H1 (cell line): Measurements from ENCODE around the gene CTNNA3. TPM values are rescaled to one million over a fixed set of nuclear protein-coding genes. Genes with fewer than 3 reads are reported as not detected.

ENCODE experiments used
- CTCF ChIA-PET: fragments of 300-600 bp; sonication (Branson Sonifier 250); formaldehyde crosslinking; loops from one replicate; lab custom pipeline; 2021; ENCODE audit not compliant: partially characterized antibody; lab: Charles Lee
- POLR2A ChIA-PET: fragments of 300-600 bp; sonication (Branson Sonifier 250); formaldehyde crosslinking; loops from one replicate; lab custom pipeline; 2021; ENCODE audit warnings: inconsistent platforms; ENCODE audit not compliant: partially characterized antibody; lab: Charles Lee
- DNase-seq, 2 experiments: peaks; one replicate each; pipeline versions ENCODE4 v3.0.0 to v3.0.0-alpha.2; 2010 to 2022; ENCODE audit warnings: low spot score in 2 of 2, low read depth in 1 of 2, mixed read lengths in 1 of 2
- FAIRE-seq: peaks from 2 replicates; lab custom pipeline; 2011; peaks lifted over from hg19 to GRCh38; lab: Jason Lieb, UNC
- H2AFZ ChIP-seq: 2 replicates; pipeline ENCODE4 v1.8.1; 2012; ENCODE audit warnings: low read length, inconsistent platforms
- H2AK5ac ChIP-seq: 2 replicates; pipeline ENCODE4 v1.6.1; 2013; ENCODE audit warnings: low read depth, low read length
- H2BK120ac ChIP-seq: replicated peaks from 2 replicates; pipeline ENCODE3; 2013; ENCODE audit warnings: low read depth, low read length, inconsistent platforms
- H2BK12ac ChIP-seq: 2 replicates; pipeline ENCODE4 v1.6.1; 2013; ENCODE audit warnings: low read depth, low read length
- H2BK15ac ChIP-seq: 2 replicates; pipeline ENCODE4 v1.6.1; 2013; ENCODE audit warnings: low read length
- H2BK20ac ChIP-seq: 2 replicates; pipeline ENCODE4 v1.6.1; 2013; ENCODE audit warnings: low read length
- H2BK5ac ChIP-seq: 2 replicates; pipeline ENCODE4 v1.6.1; 2013; ENCODE audit warnings: low read depth, low read length
- H3K14ac ChIP-seq: 2 replicates; pipeline ENCODE4 v1.6.1; 2013; ENCODE audit warnings: inconsistent platforms; ENCODE audit not compliant: insufficient read length
- H3K18ac ChIP-seq: 2 replicates; pipeline ENCODE4 v1.6.1; 2013; ENCODE audit warnings: low read length; ENCODE audit errors: extremely low read depth
- H3K23ac ChIP-seq: 2 replicates; pipeline ENCODE4 v1.6.1; 2013; ENCODE audit warnings: inconsistent platforms; ENCODE audit not compliant: insufficient read length
- H3K23me2 ChIP-seq: 2 replicates; pipeline ENCODE4 v1.6.1; 2013; ENCODE audit warnings: low read depth, low read length
- H3K27ac ChIP-seq: 2 replicates; pipeline ENCODE4 v1.6.1; 2011; ENCODE audit warnings: low read depth, low read length, inconsistent platforms
- H3K27me3 ChIP-seq, 4 experiments: replicated peaks in 1 of 4; 1 replicate in 1 of 4; 2 replicates in 3 of 4; pipeline versions ENCODE4 v1.6.1 to v1.8.1; 2011 to 2013; ENCODE audit warnings: low read length in 3 of 4, mild to moderate bottlenecking in 3 of 4, inconsistent platforms in 2 of 4, mixed read lengths in 2 of 4, moderate library complexity in 1 of 4; ENCODE audit not compliant: control insufficient read depth in 3 of 4, insufficient read depth in 3 of 4; ENCODE audit errors: extremely low read depth in 1 of 4
- H3K36me3 ChIP-seq, 4 experiments: 2 replicates each; pipeline versions ENCODE4 v1.6.1 to v1.8.1; 2011 to 2013; ENCODE audit warnings: mild to moderate bottlenecking in 4 of 4, low read length in 3 of 4, moderate library complexity in 2 of 4, control low read depth in 1 of 4, inconsistent platforms in 1 of 4; ENCODE audit not compliant: insufficient read depth in 4 of 4, control insufficient read depth in 2 of 4
- H3K4ac ChIP-seq: replicated peaks from 2 replicates; pipeline ENCODE3; 2013; ENCODE audit warnings: low read length, low read depth, mixed read lengths, inconsistent platforms; ENCODE audit not compliant: insufficient read length
- H3K4me1 ChIP-seq, 4 experiments: replicated peaks in 1 of 4; 1 replicate in 1 of 4; 2 replicates in 3 of 4; pipeline versions ENCODE4 v1.6.1 to v1.8.1; 2011 to 2013; ENCODE audit warnings: low read length in 3 of 4, inconsistent platforms in 2 of 4, mixed read lengths in 1 of 4; ENCODE audit not compliant: insufficient read depth in 4 of 4, control insufficient read depth in 3 of 4
- H3K4me2 ChIP-seq, 2 experiments: 2 replicates each; pipeline versions ENCODE4 v1.6.1 to v1.8.1; 2011 to 2013; ENCODE audit warnings: low read depth in 2 of 2, low read length in 2 of 2, control low read depth in 1 of 2, inconsistent platforms in 1 of 2, mild to moderate bottlenecking in 1 of 2; ENCODE audit not compliant: insufficient read depth in 1 of 2
- H3K4me3 ChIP-seq, 4 experiments: fragments of 200-600, 300-600 bp in 1 of 4; sonication (generic), shearing (Covaris generic), sonication (Bioruptor Twin) in 1 of 4; 2 replicates each; pipeline versions ENCODE4 v1.5.1 to v1.8.1; 2011 to 2016; ENCODE audit warnings: low read length in 4 of 4, low read depth in 3 of 4, control low read depth in 2 of 4, inconsistent platforms in 2 of 4, mild to moderate bottlenecking in 2 of 4, mixed read lengths in 1 of 4, moderate library complexity in 1 of 4; ENCODE audit not compliant: insufficient read depth in 2 of 4; ENCODE audit errors: extremely low read depth in 1 of 4
- H3K56ac ChIP-seq: replicated peaks from 2 replicates; pipeline ENCODE3; 2013; ENCODE audit warnings: low read depth, mild to moderate bottlenecking, mixed read lengths, low read length, inconsistent platforms; ENCODE audit not compliant: insufficient read length
- H3K79me1 ChIP-seq: 2 replicates; pipeline ENCODE4 v1.6.1; 2013; ENCODE audit warnings: low read depth, low read length, control low read depth
- H3K79me2 ChIP-seq, 2 experiments: 2 replicates each; pipeline versions ENCODE4 v1.6.1 to v1.8.1; 2012 to 2013; ENCODE audit warnings: low read length in 2 of 2, mild to moderate bottlenecking in 2 of 2, inconsistent platforms in 1 of 2; ENCODE audit not compliant: insufficient read depth in 2 of 2, control insufficient read depth in 1 of 2
- H3K9ac ChIP-seq, 4 experiments: replicated peaks in 1 of 4; 1 replicate in 1 of 4; 2 replicates in 3 of 4; pipeline versions ENCODE4 v1.6.1 to v1.8.1; 2011 to 2013; ENCODE audit warnings: low read depth in 3 of 4, low read length in 3 of 4, control low read depth in 2 of 4, mild to moderate bottlenecking in 2 of 4, moderate library complexity in 2 of 4, inconsistent platforms in 1 of 4; ENCODE audit errors: extremely low read depth in 1 of 4
- H3K9me3 ChIP-seq, 2 experiments: 2 replicates each; pipeline versions ENCODE4 v1.6.1 to v1.8.1; 2012 to 2013; ENCODE audit warnings: mild to moderate bottlenecking in 2 of 2, moderate library complexity in 2 of 2, control low read depth in 1 of 2, inconsistent platforms in 1 of 2, low read depth in 1 of 2, low read length in 1 of 2, mixed read lengths in 1 of 2; ENCODE audit not compliant: insufficient read depth in 2 of 2
- H4K20me1 ChIP-seq, 2 experiments: replicated peaks in 1 of 2; 2 replicates each; pipeline versions ENCODE3 to v1.8.1; 2011 to 2013; ENCODE audit warnings: inconsistent platforms in 2 of 2, low read length in 2 of 2, mild to moderate bottlenecking in 1 of 2; ENCODE audit not compliant: insufficient read depth in 2 of 2, control insufficient read depth in 1 of 2
- H4K5ac ChIP-seq: 2 replicates; pipeline ENCODE4 v1.6.1; 2013; ENCODE audit warnings: low read length, low read depth, mixed read lengths, inconsistent platforms; ENCODE audit not compliant: insufficient read length
- H4K8ac ChIP-seq: 2 replicates; pipeline ENCODE4 v1.8.0; 2013; ENCODE audit warnings: mild to moderate bottlenecking, moderate library complexity, low read length, inconsistent platforms; ENCODE audit not compliant: insufficient read depth; ENCODE audit errors: extremely low read depth
- H4K91ac ChIP-seq: replicated peaks from 2 replicates; pipeline ENCODE3; 2013; ENCODE audit warnings: low read length, mixed read lengths, inconsistent platforms; ENCODE audit not compliant: insufficient read length
- BACH1 ChIP-seq: IDR thresholded peaks from 2 replicates; pipeline ENCODE4 v1.6.1; 2012; ENCODE audit warnings: low read length, improper control_type of control experiment
- MAFK ChIP-seq: IDR thresholded peaks from 2 replicates; pipeline ENCODE4 v1.6.1; 2012; ENCODE audit warnings: low read depth, mild to moderate bottlenecking, improper control_type of control experiment, low read length
- NRF1 ChIP-seq: IDR thresholded peaks from 2 replicates; pipeline ENCODE4 v1.6.1; 2011; ENCODE audit warnings: mild to moderate bottlenecking, low read depth, low read length, improper control_type of control experiment
- WGBS, 2 experiments: shearing (Covaris generic) in 1 of 2; methylation state at CpG; one replicate each; pipeline versions ENCODE4 v1.1.6 to v1.1.7; 2013 to 2015; ENCODE audit warnings: low lambda C conversion rate in 2 of 2, mixed read lengths in 2 of 2, inconsistent platforms in 1 of 2, low coverage in 1 of 2, missing lambda C conversion rate in 1 of 2; ENCODE audit not compliant: insufficient replicate concordance in 2 of 2, insufficient coverage in 1 of 2, insufficient read length in 1 of 2; ENCODE audit errors: extremely low coverage in 1 of 2, missing lambda C conversion rate in 1 of 2; 5-methylcytosine and 5-hydroxymethylcytosine counted together
- polyA plus RNA-seq, 7 experiments: library from polyadenylated mRNA; depleted of rRNA in 3 of 7; stranded (reverse) in 5 of 7; unstranded in 2 of 7; fragments of >200 nt in 5 of 7; fragments of 200-250 nt in 2 of 7; gene quantifications; 1 replicate in 5 of 7; 2 replicates in 1 of 7; 4 replicates in 1 of 7; pipeline versions ENCODE4 v1.2.1 to v1.2.3, GENCODE V29; 2011 to 2013; ENCODE audit warnings: missing spikeins in 2 of 7, mixed read lengths in 2 of 7
- total RNA-seq: library from RNA; stranded (reverse); fragmentation: NEBNext Ultra II Directional; extraction: Animal tissue kit (Norgen Biotek cat#: 25700); gene quantifications from 2 replicates; pipeline ENCODE4 v1.2.1, GENCODE V29; 2021

Gene CTNNA3
- total and polyA plus RNA-seq, 2 of the 8 experiments (the other 6 are each of a cell fraction or from before 2014, with no cell fraction given) = 1.3 to 1.5 TPM

DNA sequence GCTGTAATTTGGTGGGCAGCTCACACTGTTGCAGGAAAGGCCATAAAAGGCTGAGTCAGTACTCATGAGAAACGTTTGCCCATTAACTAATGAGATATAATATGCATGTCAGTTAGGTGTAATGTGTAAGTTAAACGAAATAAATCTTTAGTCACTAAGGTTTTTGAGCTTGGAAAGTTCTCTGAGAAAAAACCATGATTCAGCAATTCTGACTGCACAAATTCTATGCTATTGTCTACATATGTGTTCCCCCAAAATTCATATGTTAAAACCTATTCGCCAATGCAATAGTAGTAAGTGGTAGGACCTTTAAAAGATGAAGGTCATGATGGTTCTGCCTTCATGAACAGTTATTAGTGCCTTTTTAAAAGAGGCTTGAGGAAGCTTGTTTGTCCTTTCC, 1329.8 kb downstream of the CTNNA3 start:
- no peak overlapping the region for H3K23ac ChIP-seq
- H3K27ac ChIP-seq = no peak overlapping the region
- no peaks in the 10 kb centered on the region for H3K36me3 ChIP-seq
- no peak overlapping the region for H3K18ac ChIP-seq
- no peak overlapping the region for H2BK120ac ChIP-seq
- H3K79me2 ChIP-seq = no peaks in the 10 kb centered on the region
- H3K27me3 ChIP-seq = no peaks in the 10 kb centered on the region
- H3K9ac ChIP-seq = no peak overlapping the region
- H3K9me3 ChIP-seq = no peaks in the 10 kb centered on the region
- H2AK5ac ChIP-seq = no peak overlapping the region
- H4K8ac ChIP-seq = no peak overlapping the region
- no peak overlapping the region for H3K4me3 ChIP-seq
- ChIA-PET POLR2A (no interaction called here), CTCF (interaction anchor here (0.6 to 1.0 kb wide), 3 partner anchors 10 to 452 kb away, joined by 3 to 5 read pairs (median 4); no protein-coding TSS in a partner anchor)
- H3K14ac ChIP-seq = no peak overlapping the region
- H4K20me1 ChIP-seq = no peaks in the 10 kb centered on the region
- H3K4me1 ChIP-seq = no peaks in the 10 kb centered on the region
- H3K4me2 ChIP-seq = no peak overlapping the region
- TF ChIP-seq MAFK (peak; percentile 45; the same call in 1 of the 2 replicates), NRF1 (no peak), BACH1 (0 out of 2 replicates have a peak, but pooled peaks have one; percentile 22)
- 91% methylated on average over 3 of the region's 3 CpGs; no CpG with 5 or more reads in 1 of the 2 experiments for whole genome bisulfite sequencing, 2 experiments
- no peak overlapping the region for H2AFZ ChIP-seq
- H2BK15ac ChIP-seq = no peak overlapping the region
- no peaks in the 10 kb centered on the region for H3K79me1 ChIP-seq
- no peak for DNase-seq
- no peak for FAIRE-seq
- H4K5ac ChIP-seq = no peak overlapping the region
- no peak overlapping the region for H2BK12ac ChIP-seq
- H2BK5ac ChIP-seq = no peak overlapping the region
- no peak overlapping the region for H2BK20ac ChIP-seq
- no peaks in the 10 kb centered on the region for H3K23me2 ChIP-seq
- H3K56ac ChIP-seq = no peak overlapping the region
- no peak overlapping the region for H3K4ac ChIP-seq
- no peak overlapping the region for H4K91ac ChIP-seq
